GM21390 (cell line): ENCODE data around the gene APOL3.
"Not testable (repeated sequence)": the region's sequence is repeated elsewhere in the genome, so short reads cannot be mapped to it uniquely, and the experiment has no call there.

Experiments
- ATAC-seq: cut with Tn5 transposase; IDR thresholded peaks from one replicate; pipeline ENCODE4 v1.9.1; 2021; ENCODE audit not compliant: unreplicated experiment

The APOL3 gene

GRCh38 chr22:36104435-36104834 lies 56.1 kb downstream of the APOL3 start:
- ATAC-seq: no peak

- no peak for ATAC-seq
These were observed 56.7 kb downstream of the APOL3 start for GRCh38 chr22:36103891-36104290.

GRCh38 chr22:36102995-36103394 lies 57.6 kb downstream of the APOL3 start:
- no peak for ATAC-seq

- no peak for ATAC-seq
These were observed 58.8 kb downstream of the APOL3 start for GRCh38 chr22:36101756-36102155.

GRCh38 chr22:36100908-36101307 lies 59.6 kb downstream of the APOL3 start:
- not testable (repeated sequence) for ATAC-seq

GRCh38 chr22:36100134-36100824 lies 60.3 kb downstream of the APOL3 start:
- ATAC-seq: no peak

- not testable (repeated sequence) for ATAC-seq
These were observed 61.0 kb downstream of the APOL3 start for GRCh38 chr22:36099561-36099960.

- ATAC-seq: no peak
These were observed 62.7 kb downstream of the APOL3 start for GRCh38 chr22:36097880-36098279.

- ATAC-seq: not testable (repeated sequence)
These were observed 69.8 kb downstream of the APOL3 start for GRCh38 chr22:36090772-36091171.
